Chondrocyte (in vitro differentiated cells): ENCODE data around the gene RAB5B. TPM values are rescaled to one million over a fixed set of nuclear protein-coding genes. Genes with fewer than 3 reads are reported as not detected.

Experiments
- DNase-seq: peaks from one replicate; pipeline ENCODE4 v3.0.0; 2021; ENCODE audit warnings: mixed read lengths, low spot score
- H3K27ac Mint-ChIP-seq: one replicate; pipeline ENCODE4 v1.8.0; 2021; ENCODE audit warnings: mild to moderate bottlenecking, moderate library complexity, mixed read lengths; ENCODE audit not compliant: unreplicated experiment
- H3K27me3 Mint-ChIP-seq: 2 replicates; pipeline ENCODE4 v1.8.0; 2021; ENCODE audit warnings: low read depth, mixed read lengths
- H3K36me3 Mint-ChIP-seq: 2 replicates; pipeline ENCODE4 v1.8.0; 2021; ENCODE audit warnings: low read depth, mixed read lengths
- H3K4me1 Mint-ChIP-seq: 2 replicates; pipeline ENCODE4 v1.8.0; 2021; ENCODE audit warnings: low read depth, mild to moderate bottlenecking, mixed read lengths
- H3K4me3 Mint-ChIP-seq: one replicate; pipeline ENCODE4 v1.8.0; 2021; ENCODE audit warnings: mild to moderate bottlenecking, moderate library complexity, mixed read lengths; ENCODE audit not compliant: unreplicated experiment
- H3K9me3 Mint-ChIP-seq: 2 replicates; pipeline ENCODE4 v1.8.0; 2021; ENCODE audit warnings: low read depth, mixed read lengths
- total RNA-seq: library from RNA; stranded (reverse); gene quantifications from 3 replicates; pipeline ENCODE4 v1.2.1, GENCODE V29; 2021
- TF ChIP-seq, protein P1 (sequence below): fragments of 200-600 bp; sonication (generic); IDR thresholded peaks from 2 replicates; pipeline ENCODE4 v1.5.0; 2021; ENCODE audit warnings: antibody characterized with exemption, mild to moderate bottlenecking, moderate library complexity

The RAB5B gene
- total RNA-seq, 1 donor from 2014 or later, result 105 TPM

DNA sequence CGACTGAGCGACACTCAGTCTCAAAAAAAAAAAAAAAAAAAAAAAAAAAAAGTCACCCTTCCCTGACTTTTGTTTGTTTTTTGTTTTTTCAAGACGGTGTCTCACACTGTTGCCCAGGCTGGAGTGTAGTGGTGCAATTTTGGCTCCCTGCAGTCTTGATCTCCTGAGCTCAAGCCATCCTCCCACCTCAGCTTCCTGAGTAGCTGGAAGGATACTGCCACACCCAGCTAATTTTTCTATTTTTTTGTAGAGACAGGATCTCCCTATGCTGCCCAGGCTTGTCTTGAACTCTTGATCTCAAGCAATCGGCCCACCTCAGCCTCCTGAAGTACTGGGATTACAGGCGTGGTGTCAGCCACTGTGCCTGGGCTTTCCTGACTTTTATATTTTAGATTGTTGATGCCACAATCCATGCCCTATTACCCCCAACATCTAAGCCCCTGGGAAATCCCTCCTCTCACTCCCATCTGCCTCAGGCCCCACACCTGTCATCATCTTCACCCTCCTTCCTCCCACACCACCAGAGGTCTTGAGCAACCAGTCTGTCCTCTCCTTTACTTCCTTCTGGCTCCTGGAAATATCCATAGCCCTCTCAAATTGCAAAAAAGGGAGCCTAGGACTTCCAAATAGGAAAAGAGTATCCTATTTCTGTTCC is 54.8 kb downstream of the RAB5B start:
- Mint-ChIP-seq H3K36me3 (peaks cover 17% of the 10 kb centered on the region), H3K27ac (peak overlapping the region; percentile 62), H3K27me3 (no peaks in the 10 kb centered on the region), H3K4me3 (no peak overlapping the region), H3K9me3 (no peaks in the 10 kb centered on the region), H3K4me1 (peaks cover 9% of the 10 kb centered on the region)
- TF ChIP-seq, protein P1, sequence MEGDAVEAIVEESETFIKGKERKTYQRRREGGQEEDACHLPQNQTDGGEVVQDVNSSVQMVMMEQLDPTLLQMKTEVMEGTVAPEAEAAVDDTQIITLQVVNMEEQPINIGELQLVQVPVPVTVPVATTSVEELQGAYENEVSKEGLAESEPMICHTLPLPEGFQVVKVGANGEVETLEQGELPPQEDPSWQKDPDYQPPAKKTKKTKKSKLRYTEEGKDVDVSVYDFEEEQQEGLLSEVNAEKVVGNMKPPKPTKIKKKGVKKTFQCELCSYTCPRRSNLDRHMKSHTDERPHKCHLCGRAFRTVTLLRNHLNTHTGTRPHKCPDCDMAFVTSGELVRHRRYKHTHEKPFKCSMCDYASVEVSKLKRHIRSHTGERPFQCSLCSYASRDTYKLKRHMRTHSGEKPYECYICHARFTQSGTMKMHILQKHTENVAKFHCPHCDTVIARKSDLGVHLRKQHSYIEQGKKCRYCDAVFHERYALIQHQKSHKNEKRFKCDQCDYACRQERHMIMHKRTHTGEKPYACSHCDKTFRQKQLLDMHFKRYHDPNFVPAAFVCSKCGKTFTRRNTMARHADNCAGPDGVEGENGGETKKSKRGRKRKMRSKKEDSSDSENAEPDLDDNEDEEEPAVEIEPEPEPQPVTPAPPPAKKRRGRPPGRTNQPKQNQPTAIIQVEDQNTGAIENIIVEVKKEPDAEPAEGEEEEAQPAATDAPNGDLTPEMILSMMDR, result no peak
- DNase-seq, result no peak

DNA sequence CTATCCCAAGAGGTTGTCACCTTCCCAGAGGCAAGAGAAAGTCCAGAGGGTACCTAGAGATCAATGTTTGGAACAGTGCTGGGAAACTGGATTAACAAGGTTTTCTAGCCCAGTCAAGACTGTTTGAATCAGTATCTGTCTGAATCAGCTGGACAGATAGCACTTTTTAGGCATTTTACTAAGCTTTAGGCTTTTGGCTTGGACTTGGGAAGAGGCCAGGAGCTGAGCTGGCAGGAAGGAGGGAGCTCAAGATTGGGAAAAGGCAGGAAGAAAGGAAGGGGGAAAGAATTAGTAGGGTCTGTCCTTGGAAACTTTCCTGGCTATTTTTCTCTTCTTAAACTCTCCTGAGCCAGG is 55.3 kb downstream of the RAB5B start:
- H3K27me3 Mint-ChIP-seq, result no peaks in the 10 kb centered on the region
- H3K4me1 Mint-ChIP-seq, result peaks cover 9% of the 10 kb centered on the region
- H3K36me3 Mint-ChIP-seq, result peaks cover 17% of the 10 kb centered on the region
- peak overlapping the region; percentile 62 for H3K27ac Mint-ChIP-seq
- no peak overlapping the region for H3K4me3 Mint-ChIP-seq
- TF ChIP-seq, protein P1, result no peak
- DNase-seq, result no peak
- no peaks in the 10 kb centered on the region for H3K9me3 Mint-ChIP-seq

DNA sequence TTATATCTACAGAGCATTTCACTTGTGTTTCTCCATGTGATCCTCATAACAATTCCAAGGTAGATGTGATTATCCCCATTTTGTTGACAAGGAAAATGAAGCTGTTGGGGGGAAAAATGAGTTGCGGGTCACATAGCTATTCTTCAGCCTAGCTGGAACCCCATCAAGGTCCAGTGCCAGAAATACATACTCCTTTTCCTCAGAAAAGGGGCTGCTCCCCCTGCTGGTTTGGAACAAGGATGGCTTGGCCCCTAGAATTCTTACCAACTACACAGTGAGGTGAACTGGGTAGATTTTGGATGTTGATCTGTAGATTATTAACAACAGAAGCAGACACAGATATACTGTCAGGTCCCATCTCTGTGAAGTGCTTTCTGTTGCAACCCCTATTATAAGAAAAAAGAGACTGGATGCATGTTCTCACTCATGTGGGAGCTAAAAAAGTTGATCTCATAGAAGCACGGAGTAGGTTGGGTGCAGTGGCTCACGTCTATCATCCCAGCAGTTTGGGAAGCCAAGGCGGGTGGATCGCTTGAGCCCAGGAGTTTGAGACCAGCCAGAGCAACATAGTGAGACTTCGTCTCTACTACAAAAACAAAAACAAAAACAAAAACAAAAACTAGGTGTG is 55.9 kb downstream of the RAB5B start:
- H3K9me3 Mint-ChIP-seq, result no peaks in the 10 kb centered on the region
- H3K27ac Mint-ChIP-seq, result peak overlapping the region; percentile 37
- TF ChIP-seq, protein P1, result peak; percentile 85
- no peak overlapping the region for H3K4me3 Mint-ChIP-seq
- no peak for DNase-seq
- peaks cover 9% of the 10 kb centered on the region for H3K4me1 Mint-ChIP-seq
- no peaks in the 10 kb centered on the region for H3K27me3 Mint-ChIP-seq
- peaks cover 19% of the 10 kb centered on the region for H3K36me3 Mint-ChIP-seq

DNA sequence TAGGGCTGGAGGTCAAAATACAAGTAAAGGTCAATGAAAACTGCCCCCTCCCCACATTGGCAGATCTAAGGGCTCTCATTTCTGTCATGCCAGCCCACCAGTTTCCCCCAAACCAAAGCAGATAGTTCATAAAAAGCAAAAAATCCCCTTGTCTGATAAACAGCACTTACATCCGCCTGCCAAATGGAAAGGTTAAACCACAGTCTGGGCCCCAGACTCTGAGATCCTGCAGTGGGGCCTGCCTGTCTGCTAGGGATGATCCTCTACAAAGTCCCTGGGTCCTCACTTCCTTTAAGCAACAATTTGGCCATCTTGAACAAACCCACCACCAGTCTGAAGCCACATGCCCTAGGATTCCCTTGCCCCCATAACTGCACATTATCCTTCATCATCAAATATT is 58.1 kb downstream of the RAB5B start:
- H3K27me3 Mint-ChIP-seq, result no peaks in the 10 kb centered on the region
- DNase-seq, result no peak
- TF ChIP-seq, protein P1, result no peak
- peaks cover 23% of the 10 kb centered on the region for H3K36me3 Mint-ChIP-seq
- H3K9me3 Mint-ChIP-seq, result no peaks in the 10 kb centered on the region
- no peak overlapping the region for H3K4me3 Mint-ChIP-seq
- H3K27ac Mint-ChIP-seq, result no peak overlapping the region
- peaks cover 9% of the 10 kb centered on the region for H3K4me1 Mint-ChIP-seq

DNA sequence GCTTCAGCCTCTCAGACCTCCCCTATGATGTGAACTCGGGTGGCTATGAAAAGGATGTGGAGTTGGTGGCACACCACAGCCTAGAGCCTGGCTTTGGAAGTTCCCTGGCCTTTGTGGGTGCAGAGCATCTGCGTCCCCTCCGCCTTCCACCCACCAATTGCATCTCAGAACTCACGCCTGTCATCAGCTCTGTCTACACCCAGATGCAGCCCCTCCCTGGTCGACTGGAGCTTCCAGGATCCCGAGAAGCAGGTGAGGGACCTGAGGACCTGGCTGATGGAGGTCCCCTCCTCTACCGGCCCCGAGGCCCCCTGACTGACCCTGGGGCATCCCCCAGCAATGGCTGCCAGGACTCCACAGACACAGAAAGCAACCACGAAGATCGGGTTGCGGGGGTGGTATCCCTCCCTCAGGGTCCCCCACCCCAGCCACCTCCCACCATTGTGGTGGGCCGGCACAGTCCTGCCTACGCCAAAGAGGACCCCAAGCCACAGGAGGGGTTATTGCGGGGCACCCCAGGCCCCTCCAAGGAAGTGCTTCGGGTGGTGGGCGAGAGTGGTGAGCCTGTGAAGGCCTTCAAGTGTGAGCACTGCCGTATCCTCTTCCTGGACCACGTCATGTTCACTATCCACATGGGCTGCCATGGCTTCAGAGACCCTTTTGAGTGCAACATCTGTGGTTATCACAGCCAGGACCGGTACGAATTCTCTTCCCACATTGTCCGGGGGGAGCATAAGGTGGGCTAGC is 60.9 kb downstream of the RAB5B start:
- Mint-ChIP-seq H3K27ac (no peak overlapping the region), H3K4me3 (no peak overlapping the region), H3K27me3 (no peaks in the 10 kb centered on the region), H3K36me3 (peaks cover 22% of the 10 kb centered on the region), H3K9me3 (no peaks in the 10 kb centered on the region), H3K4me1 (no peaks in the 10 kb centered on the region)
- TF ChIP-seq, protein P1, result no peak
- DNase-seq, result no peak
